Measurements from ENCODE around the gene RAI14.

Gene RAI14

DNA sequence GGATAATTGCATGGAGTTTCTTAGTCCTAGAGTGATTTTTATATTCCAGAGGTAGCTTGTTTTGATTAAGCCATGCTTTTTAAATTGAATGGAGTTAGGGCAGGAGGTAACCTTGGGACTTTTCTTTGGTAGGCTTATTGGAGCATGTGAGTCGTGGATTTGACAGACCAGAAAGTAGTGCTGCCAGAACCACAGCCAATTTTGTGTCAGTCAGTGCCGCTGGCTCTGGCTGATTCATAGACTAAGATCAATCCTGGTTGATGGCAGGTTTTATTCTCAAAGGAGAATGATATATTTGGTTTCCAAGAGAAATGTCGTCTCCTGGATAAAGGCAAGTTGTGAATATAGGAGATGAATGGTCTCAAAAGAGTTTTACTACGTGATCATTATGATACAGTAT, 20.3 kb downstream of the RAI14 start:
- TF ChIP-seq ZFX (IDR thresholded peaks at IDR 0.05), result no peak
- TF ChIP-seq, protein P1, sequence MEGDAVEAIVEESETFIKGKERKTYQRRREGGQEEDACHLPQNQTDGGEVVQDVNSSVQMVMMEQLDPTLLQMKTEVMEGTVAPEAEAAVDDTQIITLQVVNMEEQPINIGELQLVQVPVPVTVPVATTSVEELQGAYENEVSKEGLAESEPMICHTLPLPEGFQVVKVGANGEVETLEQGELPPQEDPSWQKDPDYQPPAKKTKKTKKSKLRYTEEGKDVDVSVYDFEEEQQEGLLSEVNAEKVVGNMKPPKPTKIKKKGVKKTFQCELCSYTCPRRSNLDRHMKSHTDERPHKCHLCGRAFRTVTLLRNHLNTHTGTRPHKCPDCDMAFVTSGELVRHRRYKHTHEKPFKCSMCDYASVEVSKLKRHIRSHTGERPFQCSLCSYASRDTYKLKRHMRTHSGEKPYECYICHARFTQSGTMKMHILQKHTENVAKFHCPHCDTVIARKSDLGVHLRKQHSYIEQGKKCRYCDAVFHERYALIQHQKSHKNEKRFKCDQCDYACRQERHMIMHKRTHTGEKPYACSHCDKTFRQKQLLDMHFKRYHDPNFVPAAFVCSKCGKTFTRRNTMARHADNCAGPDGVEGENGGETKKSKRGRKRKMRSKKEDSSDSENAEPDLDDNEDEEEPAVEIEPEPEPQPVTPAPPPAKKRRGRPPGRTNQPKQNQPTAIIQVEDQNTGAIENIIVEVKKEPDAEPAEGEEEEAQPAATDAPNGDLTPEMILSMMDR (conservative IDR thresholded peaks at IDR 0.05), result no peak
- H3K27ac ChIP-seq, result no peak overlapping the region

DNA sequence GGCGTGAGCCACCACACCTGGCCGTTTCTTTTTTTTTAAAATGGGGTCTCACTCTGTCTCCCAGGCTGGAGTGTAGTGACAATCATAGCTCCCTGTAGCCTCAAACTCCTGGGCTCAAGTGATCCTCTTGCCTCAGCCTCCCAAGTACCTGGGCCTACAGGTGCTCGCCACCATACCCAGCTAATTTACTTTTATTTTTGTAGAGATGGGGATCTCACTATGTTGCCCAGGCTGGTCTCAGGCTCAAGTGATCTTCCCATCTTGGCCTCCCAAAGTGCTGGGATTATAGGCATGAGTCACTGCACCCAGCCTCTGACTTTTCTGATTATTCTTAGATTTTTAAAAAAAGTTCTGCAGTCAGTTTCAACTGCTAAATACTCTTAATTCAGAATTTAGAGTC, 21.3 kb downstream of the RAI14 start:
- no peak overlapping the region for H3K27ac ChIP-seq
- no peak for TF ChIP-seq ZFX (IDR thresholded peaks at IDR 0.05)
- TF ChIP-seq, protein P1 (conservative IDR thresholded peaks at IDR 0.05), result no peak

DNA sequence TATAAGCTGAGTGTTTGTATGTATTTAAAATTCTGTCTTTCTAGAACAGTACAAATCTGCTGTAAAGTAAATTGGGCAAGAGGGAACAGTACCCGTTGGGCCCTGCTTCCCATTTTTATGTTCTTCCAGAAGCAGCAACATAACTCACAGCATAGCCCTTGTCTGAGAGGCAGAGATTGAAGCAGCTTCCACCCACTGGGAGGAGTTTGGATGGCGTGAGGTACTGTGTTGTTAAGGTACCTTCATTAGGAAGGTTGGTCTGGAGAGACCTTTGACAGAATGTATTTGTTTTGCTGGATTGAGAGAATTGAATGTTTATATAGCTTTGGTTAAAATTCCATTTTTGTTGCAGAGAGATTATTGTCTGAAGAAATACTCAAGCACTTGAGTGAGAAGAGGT, 24.8 kb downstream of the RAI14 start:
- no peak overlapping the region for H3K27ac ChIP-seq
- TF ChIP-seq ZFX (IDR thresholded peaks at IDR 0.05), result no peak
- TF ChIP-seq, protein P1 (conservative IDR thresholded peaks at IDR 0.05), result no peak

DNA sequence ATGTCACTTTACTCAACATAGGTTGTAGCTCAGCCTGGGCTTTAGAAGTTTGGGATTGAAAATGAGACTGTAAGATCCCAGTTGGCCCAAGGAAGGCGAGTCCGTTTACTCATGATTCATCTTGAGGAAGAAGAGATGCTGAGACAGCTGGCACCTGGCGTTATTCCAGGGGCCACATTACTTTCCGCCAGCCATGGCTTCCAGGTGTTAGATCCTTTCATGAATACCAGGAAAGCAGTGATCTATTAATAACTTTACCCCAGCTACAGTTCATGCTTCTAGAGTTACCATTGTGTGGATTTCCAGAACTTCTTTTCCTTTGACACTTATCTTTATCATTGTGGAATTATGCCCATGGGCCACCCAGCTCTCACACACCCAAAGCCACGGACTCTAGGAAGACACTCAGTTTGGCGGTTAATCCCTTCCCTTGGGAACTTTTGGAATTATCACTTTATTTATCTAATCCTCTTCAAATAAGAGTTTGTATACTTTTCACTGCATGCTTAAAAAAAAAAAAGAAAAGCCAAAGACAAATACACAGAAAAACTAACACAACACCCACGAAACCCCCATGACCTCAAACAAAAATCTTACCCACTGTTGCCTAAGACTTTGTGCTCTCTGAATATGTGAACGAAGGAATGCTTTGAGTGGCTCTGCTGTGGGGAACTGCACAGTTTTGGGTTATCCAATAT, 26.9 kb downstream of the RAI14 start:
- no peak overlapping the region for H3K27ac ChIP-seq
- TF ChIP-seq, protein P1 (conservative IDR thresholded peaks at IDR 0.05), result no peak
- TF ChIP-seq ZFX (IDR thresholded peaks at IDR 0.05), result no peak

DNA sequence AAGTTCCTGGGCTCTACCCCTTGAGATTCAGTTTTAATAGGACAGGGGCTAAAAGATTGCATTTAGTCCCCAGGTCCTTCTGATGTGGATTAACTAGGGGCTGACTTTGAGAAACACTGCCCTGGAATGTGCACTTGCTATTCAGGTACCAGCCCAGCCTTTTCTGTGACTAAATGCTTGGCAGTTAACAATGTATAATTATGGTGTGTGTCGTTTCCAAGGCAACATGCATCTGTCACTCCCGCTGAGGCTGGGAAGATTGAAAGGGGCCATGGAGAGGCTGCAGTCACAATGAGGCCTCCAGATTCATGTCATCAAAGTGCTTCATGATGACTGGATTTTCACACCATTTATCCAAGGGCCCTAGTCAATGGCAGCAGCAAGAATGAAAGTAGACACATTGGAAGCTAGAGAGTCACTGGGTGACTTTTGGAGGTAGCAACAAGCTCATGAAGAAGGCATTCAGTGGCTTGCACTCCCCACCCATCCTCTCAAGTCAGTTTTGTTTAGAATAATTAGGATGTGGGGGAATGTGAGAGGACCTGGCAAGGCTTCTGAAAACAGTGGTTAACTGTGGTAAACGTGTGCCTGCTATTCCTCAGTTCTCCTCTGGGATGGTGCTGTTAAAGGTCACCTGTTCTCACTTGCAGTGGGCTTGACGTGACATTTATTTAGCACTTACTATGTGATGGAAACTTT, 28.3 kb downstream of the RAI14 start:
- no peak overlapping the region for H3K27ac ChIP-seq
- TF ChIP-seq, protein P1 (conservative IDR thresholded peaks at IDR 0.05), result no peak; the same call in 1 of the 2 replicates
- no peak for TF ChIP-seq ZFX (IDR thresholded peaks at IDR 0.05)

DNA sequence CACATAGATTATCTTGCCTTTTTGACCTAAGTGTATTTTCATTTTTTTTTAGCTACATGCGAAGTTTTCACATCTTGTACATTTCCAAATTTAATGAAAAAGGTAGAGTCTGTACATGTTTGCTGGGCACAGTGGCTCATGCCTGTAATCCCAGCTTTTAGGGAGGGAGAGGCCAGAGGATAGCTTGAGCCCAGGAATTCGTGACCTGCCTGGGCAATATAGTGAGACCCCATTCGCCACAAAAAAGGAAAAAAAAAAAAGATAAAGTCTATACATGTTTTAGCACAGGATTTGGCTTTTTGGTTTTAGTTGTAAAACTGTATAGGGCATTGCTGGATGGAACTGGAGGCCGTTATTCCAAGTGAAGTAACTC, 28.8 kb downstream of the RAI14 start:
- no peak overlapping the region for H3K27ac ChIP-seq
- no peak for TF ChIP-seq ZFX (IDR thresholded peaks at IDR 0.05)
- TF ChIP-seq, protein P1 (conservative IDR thresholded peaks at IDR 0.05), result no peak

DNA sequence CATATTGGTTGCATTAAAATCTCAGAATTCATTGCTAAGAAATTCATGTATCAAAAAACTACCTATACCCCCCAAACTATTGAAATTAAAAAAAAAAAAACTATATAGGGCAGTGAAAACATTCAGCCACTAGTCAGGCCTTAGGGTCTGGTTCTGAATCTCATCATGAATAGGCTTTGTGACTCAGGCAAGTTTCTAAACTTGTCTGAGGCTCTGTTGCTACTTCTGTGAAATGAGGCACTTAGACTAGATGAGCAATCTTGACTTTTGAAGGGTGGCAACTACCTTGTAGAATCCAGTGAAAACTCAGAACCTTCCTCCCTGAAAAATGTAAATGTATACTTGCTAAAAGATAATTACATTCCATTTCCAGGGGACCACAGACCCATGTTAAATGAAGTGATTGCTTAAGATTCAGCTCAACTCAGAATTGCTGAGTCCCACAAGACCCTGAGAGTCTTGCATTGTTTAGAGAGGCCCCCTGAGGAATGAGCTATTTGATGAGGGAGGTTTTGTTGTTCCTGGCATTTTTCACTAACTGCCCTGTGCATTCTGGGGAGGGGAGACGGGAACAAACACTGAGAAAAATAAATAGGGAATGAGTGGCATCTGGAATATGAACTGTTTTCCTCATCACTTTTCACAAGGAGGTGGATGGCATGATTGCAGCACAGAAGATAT, 29.5 kb downstream of the RAI14 start:
- TF ChIP-seq, protein P1 (conservative IDR thresholded peaks at IDR 0.05), result no peak
- TF ChIP-seq ZFX (IDR thresholded peaks at IDR 0.05), result no peak
- no peak overlapping the region for H3K27ac ChIP-seq

All from C4-2B (cell line).